IPS DF 19.7 (cell line): ENCODE data around the gene ANKRD16.
A peak's percentile ranks its signal among the peaks of the same experiment; 100 is the strongest.
"Not testable (repeated sequence)": the region's sequence is repeated elsewhere in the genome, so short reads cannot be mapped to it uniquely, and the experiment has no call there.

Experiments used
- DNase-seq: peaks from one replicate; pipeline ENCODE4 v3.0.0-alpha.2; 2013; ENCODE audit warnings: low read depth, low spot score

Gene ANKRD16

DNA sequence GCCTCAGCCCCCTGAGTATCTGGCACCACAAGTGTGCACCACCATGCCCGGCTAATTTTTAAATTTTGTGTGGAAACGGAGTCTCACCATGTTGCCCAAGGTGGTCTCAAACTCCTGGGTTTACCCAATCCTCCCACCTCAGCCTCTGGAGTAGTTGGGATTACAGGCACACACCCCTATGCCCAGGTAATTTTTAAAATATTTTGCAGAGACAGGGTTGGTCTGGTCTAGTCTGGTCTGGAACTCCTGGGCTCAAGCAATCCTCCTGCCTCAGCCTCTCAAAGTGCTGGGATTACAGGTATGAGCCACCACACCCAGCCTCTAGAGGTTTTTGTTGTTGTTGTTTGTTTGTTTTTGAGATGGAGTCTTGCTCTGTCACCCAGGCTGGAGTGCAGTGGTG, 53.5 kb downstream of the ANKRD16 start:
- not testable (repeated sequence) for DNase-seq

DNA sequence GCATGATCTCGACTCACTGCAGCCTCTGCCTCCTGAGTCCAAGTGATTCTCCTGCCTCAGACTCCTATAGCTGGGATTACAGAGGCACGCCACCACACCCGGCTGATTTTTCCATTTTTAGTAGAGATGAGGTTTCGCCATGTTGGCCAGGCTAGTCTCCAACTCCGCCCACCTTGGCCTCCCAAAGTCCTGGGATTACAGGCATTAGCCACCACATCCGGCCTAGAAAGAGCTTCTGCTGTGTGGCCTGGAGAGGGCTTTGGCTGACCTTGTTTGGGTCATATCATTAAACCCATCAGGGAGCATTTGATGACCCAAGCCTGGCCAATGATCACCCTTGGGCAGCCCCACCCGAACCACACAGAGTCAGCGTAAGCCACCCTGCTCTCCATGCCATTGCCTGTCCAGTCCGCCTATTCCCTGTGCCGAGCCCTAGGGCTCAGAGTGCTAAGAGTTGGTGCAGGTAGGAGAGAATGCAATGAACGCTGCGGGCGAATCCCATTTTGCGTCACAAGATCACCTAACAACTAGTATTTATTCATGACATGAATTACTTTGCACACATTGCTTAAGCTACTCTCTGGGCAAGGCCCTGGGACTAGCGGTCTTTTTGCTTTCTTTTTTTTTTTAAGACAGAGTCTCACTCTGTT, 54.1 kb downstream of the ANKRD16 start:
- no peak for DNase-seq

DNA sequence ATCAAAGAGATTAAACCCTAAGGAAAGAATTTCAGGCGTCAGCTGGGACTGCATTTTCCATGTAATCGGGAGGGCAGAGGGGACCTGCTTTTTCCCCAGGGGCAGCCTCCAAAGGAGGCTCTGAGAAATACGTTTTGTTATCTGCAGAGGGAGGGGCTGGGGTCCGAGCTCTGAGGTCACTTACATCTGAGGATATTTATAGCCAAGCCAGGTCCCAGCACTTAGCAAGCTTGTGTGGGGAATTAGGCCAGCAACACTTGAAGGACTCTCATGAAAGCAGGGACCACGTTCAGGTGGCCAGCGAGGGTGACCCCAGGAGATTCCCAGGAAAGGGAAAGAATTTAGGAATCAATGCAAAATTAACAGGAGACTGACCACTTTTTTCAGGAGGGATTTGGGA, 55.9 kb downstream of the ANKRD16 start:
- no peak for DNase-seq

DNA sequence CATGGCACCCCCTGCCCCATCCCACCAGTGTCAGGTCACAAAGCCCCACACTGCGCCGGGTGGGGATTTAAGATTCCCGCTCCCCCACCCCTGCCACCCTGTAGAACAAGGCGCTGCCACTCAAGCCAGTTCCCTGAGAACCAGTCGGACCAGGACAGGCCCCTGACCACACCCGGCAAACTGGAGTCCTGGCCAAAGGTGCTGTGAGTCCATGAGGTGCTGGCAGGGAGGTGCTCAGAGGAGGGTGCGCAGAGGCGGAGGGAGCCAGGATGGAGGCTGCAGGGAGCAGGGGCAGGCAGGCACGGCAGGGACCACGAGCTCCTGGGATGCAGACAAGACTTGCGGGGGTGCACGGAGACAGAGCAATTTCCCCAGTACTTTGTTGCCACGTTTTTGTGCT, 56.7 kb downstream of the ANKRD16 start:
- no peak for DNase-seq

DNA sequence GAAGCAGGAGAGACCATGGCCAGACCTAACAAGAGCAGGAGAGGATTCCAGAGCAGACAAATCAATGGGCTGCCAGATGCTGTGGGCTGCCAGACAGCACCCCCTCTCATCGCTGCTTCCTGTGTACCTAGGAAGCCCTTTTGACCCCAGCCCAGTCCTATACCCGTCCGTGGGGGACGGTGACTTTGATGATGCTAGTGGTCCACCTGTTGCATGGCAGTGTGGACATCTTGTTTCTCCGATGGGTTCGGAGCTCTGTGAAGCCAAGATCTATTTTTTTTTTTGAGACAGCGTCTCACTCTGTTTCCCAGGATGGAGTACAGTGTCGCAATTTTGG, 58.3 kb downstream of the ANKRD16 start:
- no peak for DNase-seq

DNA sequence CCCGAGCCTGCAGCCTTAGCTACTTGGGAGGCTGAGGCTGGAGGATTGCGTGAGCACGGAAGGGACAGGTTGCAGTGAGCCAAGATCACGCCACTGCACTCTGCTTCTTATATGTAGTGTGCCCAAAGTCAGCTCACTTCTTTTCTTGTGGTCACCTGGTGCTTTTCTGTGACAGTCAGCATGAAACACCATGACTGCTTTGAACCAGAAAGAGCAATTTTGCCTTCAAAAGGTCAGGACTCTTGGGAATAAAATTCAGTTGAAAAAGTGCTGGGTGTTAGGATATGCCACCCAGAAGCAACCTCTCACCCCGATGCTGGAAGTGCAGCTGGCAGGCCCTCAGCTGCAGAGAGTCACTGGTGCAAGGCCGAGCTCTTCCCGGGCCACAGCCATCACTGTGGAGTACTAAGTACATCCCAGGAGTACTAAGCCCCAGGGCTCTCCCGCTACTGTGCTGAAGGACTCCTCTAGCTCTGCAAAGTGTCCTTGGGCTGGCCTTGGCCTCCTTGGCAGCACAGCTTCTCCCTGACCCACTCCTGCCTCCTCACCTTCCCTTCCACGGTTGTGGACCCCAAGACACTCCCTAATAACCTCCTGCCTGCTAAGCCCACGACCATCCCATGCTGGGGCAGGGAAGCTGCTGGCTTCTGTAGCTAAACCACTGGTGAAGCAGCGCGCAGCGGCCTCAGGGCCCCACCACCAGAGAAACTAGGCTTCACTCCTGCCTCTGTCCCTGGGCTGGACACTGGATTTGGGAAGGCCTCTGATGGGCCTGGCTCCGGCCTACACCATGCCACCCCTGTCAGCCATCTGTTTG, 58.9 kb downstream of the ANKRD16 start:
- DNase-seq, result no peak

DNA sequence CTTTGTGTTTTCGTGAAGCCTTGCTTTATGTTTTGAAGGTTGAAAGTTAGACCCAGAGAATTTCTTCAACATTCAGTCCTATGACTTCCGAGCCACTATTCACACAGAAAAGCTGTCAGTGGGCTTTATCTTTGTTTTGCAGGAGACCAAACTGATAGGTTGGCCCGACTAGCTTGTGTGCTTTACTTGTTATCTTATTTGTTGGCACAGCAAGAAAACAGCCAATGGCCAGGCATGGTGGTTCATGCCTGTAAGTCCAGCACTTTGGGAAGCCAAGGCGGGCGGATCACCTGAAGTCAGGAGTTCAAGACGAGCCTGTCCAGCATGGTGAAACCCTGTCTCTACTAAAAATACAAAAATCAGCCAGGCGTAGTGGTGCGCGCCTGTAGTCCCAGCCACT, 60.4 kb downstream of the ANKRD16 start:
- DNase-seq, result no peak

DNA sequence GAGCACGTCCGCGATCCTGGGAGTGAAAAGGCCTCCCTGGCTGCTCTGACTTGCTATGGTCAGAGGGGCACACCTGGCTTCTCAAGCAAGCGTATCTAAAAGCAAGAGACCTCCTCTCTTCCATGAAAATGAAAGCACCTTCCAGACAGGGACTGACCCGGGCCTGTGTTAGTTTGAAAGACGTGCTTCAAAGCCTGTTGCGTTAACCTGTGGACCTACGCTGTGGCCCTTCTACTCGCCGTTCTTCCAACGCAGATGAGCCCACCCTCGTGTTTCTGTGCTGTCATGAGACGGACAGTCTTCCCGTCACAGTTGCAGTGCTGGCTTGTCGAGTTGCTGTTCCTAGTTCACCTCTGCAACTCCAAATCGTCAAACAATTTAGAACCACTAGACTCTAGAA, 61.0 kb downstream of the ANKRD16 start:
- no peak for DNase-seq

DNA sequence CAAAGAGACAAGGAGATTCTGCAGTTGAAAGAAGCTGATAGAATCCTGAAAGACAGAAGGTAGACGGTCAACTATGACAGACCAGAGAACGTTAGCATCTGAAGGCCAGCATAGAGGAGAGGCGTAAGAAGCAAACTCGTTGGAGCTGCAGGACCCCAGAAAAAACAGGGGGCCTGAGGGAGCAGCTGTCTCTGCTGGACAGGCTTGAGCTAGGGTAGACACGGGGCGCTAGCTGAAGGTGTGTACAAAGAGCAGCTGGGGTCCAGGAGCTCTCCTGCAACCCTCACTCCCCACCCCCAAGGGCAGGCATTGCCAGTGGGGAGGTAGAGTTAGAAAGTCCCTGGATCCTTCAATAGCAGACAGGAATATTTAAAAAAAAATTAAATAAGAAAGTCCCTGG, 61.9 kb downstream of the ANKRD16 start:
- no peak for DNase-seq

DNA sequence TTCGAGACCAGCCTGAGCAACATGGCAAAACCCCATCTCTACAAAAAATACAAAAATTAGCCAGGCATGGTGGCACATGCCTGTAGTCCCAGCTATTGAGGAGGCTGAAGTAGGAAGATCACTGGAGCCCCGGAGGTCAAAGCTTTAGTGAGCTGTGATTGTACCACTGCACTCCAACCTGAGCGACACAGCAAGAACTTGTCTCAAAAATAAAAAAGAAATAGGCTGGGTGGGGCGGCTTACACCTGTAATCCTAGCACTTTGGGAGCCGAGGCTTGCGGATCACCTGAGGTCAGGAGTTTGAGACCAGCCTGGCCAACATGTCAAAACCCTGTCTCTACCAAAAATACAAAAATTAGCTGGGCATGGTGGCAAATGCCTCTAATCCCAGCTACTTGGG, 63.2 kb downstream of the ANKRD16 start:
- not testable (repeated sequence) for DNase-seq

DNA sequence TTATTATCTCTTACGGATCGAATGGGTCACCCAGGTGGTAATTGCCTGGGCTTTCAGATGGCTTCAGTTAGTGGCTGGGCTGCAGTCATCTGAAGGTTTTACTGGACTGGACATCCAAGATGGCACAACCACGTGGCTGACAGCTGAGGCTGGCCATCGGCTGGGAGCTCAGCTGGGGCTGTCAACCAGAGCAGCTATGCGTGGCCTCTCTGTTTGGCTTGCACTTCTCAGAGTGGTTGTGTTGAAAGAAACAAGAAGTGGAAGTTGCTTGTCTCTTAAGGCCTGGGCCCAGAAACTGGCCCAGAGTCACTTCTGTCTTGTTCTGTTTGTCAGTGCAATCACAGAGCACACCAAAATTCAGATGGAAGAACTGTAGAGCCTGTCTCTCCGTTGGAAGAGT, 70.8 kb downstream of the ANKRD16 start:
- DNase-seq, result no peak

DNA sequence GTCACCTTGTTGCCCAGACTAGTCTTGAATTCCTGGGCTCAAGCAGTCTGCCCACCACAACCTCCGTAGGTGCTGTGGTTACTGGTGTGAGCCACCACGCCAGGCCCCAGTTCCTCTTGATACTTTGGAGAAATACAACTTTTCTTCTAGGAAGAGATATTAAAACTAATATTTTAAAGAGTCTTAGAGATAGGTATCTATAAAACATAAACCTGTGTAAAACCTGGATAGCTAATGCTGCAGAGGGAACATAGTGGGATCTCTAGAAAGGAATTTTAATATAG, 71.7 kb downstream of the ANKRD16 start:
- no peak for DNase-seq

DNA sequence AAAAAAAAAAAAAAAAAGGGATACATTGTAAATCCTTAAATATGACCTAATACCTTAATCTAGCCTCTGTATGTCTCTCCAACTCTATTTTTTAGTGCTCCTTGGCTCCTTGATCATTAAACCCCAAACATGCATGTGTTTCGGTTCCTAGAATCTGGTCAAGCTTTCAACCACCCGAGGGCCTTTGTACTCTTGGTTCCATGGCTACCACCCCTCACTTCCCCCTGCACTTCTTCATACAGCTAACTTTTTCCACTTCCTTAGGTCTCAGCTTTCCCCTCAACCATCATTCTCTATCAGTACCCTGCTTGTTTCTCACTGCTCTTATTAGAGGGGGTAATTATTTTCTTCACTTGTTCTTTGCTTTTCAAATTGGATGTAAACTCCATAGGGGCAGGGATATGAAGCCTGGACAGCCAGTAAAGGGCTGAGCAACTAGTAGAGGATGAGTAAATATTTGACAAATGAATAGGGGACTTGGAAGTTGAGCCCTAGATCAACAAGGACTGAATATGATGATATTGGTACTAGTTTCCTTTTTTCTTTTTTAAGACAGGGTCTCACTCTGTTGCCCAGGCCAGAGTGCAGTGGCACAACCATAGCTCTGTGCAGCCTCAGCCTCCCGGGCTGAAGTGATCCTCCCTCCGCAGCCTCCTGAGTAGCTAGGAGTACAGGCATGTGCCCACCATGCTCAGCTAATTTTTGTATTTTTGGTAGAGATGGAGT, 72.2 kb downstream of the ANKRD16 start:
- no peak for DNase-seq

DNA sequence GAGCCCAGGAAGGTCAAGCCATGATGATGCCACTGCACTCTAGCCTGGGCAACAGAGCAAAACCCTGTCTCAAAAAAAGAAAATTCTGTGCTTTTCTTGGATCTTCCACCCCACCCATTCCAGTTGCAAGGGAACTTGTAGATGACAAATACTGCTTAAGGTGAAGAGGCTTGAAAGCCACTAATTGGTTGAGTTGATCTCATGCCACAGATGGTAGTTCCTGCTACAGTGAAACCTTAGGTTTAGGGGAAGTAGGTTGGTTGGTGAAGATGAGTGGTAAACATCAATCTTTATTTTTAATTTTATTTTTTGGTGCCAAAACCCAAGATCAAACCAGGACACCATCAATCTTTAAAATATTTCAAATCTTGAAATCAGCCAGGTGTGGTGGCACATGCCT, 73.5 kb downstream of the ANKRD16 start:
- no peak for DNase-seq

DNA sequence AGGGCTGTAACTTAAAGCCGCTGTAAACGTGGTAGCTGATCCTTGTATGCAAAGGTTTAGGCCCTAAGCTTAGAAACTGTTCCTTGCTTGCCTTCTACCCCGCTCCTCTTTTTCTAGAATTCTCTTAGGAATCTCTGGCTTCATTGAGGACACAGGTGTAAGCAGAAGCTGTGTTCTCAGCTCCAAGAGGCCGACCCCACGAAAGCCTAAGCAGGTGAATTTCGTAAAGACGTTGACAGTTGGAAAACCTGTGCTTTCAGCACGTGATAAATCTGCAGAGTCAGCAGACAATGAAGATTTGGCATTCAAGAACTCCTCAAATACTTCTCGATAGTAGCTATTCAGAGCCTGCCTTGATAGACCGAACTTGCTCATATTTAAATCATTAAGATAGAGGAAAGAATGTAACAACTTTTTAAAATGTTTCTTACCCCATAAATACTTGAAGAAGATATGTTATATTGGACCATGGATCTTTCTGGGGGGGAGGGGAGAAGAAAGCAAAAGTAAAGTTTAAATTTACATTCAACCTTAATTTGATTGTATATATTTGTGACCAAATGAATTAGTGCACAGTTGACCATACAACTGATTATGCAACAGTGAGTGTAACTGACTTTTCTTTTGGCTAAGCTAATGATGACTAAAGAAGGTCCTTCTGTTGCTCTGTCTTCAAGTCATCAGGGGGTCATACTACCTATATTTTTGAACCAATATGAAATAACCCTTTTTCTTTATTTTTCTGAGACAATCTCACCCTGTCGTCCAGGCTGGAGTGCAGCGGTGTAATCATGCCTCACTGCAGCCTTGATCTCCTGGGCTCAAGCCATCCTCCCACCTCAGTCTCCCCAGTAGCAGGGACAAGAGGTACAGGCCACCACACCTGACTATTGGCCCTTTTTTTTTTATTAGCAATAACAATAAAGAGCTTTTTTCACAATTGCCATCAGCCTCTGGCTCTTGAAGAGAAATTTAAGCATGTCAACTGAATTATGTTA, 75.3 kb downstream of the ANKRD16 start:
- DNase-seq, result no peak

DNA sequence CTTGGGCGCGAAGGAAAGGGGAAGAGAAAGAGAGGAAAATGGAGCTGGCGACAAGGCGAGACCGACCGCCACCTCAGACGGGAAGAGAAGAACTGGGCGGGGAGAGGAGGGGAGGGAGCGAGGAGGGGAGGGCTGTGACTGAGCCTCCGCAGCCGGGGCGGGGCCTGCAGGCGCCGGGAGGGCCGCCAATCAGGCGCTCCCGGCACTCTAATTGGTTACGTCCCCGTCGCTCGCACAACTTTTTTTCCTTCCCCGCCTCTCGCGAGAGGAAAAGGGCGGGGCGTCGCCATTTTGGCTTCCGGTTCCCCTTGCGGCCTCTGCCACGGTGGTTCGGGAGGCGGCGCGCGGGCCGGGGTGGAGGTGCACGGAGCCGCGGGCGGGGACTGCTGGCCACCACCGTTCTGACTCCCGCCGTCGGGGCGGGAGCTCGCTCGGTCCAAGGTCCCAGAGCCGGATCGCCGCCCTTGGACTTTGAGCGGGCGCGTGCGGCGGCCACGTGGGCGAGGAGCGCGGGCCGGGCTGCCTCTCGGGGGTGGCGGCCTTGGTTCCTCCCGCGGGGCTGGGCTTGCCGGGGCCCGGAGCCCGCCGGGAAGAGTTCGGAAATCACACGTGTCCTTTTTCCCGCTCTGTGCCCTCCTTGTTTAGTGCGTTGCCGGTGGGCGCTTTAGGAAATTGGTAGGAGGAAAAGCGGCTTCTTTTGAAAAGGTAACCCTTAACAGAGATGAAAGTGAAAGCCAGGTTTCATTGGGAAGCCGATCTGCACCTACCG, 76.2 kb downstream of the ANKRD16 start, which contains the start of gene GDI2:
Gene GDI2 (minus strand): TSS at position 94 of the 769 bp plus-strand sequence. CDS start 176 bp downstream, outside the sequence.
- DNase-seq, result peak; percentile 75

DNA sequence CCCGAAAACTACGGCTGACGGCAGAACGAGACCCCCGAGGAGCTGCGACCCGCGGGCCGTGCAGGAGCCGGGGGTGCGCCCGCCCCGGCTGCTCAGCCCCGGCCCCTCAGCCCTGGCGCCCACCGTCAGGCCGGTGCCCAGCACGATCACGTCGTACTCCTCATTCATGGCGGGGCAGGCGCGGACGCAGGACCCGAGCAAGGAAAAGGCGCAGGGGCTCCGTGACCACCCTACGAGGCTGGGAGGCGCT, 76.7 kb downstream of the ANKRD16 start:
- no peak for DNase-seq

DNA sequence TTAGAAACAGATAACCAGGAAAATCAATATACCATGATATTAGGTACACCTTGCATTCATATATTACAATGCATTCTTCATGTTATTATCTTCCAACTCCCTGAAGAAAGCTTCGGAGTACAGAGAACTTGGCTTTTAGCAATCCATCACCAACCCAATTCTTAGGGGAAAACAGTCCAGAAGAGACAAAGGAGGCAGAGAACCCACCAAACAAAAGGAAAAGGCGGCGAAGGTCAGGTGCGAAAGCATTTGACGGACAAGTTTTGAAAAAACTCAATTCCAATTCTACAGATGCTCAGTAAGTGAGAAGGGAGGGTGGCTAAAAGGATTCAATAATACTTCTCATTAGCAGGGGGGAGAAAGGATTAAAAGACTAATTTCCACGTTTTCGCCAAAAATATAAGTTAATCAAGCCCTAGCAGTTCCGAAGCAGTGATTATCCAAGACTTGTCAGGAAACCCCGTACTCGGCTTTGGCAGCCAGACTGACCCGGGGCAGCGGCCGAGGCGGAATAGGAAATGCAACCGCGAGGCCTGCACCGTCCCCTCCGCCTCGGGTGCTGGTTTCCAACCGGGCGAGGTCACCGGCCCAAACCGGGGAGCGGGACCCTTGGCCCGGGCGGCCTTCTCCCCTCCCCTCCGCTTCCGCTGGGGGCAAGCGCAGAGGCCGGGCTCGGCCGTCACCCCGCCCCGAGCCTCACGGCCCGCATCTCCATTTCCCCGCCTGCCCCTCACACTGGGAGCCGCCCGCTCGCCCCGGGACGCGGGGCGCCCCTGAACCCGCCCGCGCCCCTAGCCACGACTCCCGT, 77.2 kb downstream of the ANKRD16 start:
- no peak for DNase-seq
